Measurements from ENCODE around the gene ZFYVE27. TPM values are rescaled to one million over a fixed set of nuclear protein-coding genes. Genes with fewer than 3 reads are reported as not detected.
A peak's percentile ranks its signal among the peaks of the same experiment; 100 is the strongest.

Gene ZFYVE27
- total RNA-seq, 1 donor from 2014 or later, result 29.4 TPM

GRCh38 chr10:97719602-97720001 is 17.3 kb upstream of the ZFYVE27 start:
- no peak for ATAC-seq
- intact Hi-C loops (cut with DNase I), result no loop called here

GRCh38 chr10:97721871-97722780 is 14.8 kb upstream of the ZFYVE27 start:
- intact Hi-C loops (cut with DNase I), result no loop called here
- Histone ChIP-seq H3K27me3 (no peaks in the 10 kb centered on the region), H3K9me3 (no peaks in the 10 kb centered on the region), H3K36me3 (peaks cover 9% of the 10 kb centered on the region), H3K4me3 (no peak overlapping the region), H3K27ac (no peak overlapping the region), H3K4me1 (peaks cover 25% of the 10 kb centered on the region)
- ATAC-seq (no peak), DNase-seq (no peak)
- TF ChIP-seq CTCF (IDR thresholded peaks at IDR 0.05), result no peak

More at GRCh38 chr10:97719602-97720001, 17.3 kb upstream of the ZFYVE27 start:
- Histone ChIP-seq H3K9me3 (no peaks in the 10 kb centered on the region), H3K27me3 (no peaks in the 10 kb centered on the region), H3K27ac (no peak overlapping the region), H3K36me3 (peaks cover 14% of the 10 kb centered on the region), H3K4me1 (peaks cover 41% of the 10 kb centered on the region), H3K4me3 (no peak overlapping the region)
- no peak for TF ChIP-seq CTCF (IDR thresholded peaks at IDR 0.05)
- DNase-seq, result no peak

GRCh38 chr10:97723001-97723400 is 13.9 kb upstream of the ZFYVE27 start:
- ATAC-seq (no peak), DNase-seq (no peak)
- no peak for TF ChIP-seq CTCF (IDR thresholded peaks at IDR 0.05)
- no peak overlapping the region for H3K4me3 ChIP-seq
- peaks cover 21% of the 10 kb centered on the region for H3K4me1 ChIP-seq
- H3K27ac ChIP-seq, result no peak overlapping the region
- intact Hi-C loops (cut with DNase I), result no loop called here
- H3K27me3 ChIP-seq, result no peaks in the 10 kb centered on the region
- H3K9me3 ChIP-seq, result no peaks in the 10 kb centered on the region
- H3K36me3 ChIP-seq, result peaks cover 2% of the 10 kb centered on the region

GRCh38 chr10:97724341-97724941 is 12.5 kb upstream of the ZFYVE27 start:
- H3K36me3 ChIP-seq, result no peaks in the 10 kb centered on the region
- H3K4me1 ChIP-seq, result peaks cover 6% of the 10 kb centered on the region
- no peak for TF ChIP-seq CTCF (IDR thresholded peaks at IDR 0.05)
- no peak overlapping the region for H3K27ac ChIP-seq
- DNase-seq (no peak), ATAC-seq (peak; percentile 59)
- no peaks in the 10 kb centered on the region for H3K9me3 ChIP-seq
- no peak overlapping the region for H3K4me3 ChIP-seq
- H3K27me3 ChIP-seq, result no peaks in the 10 kb centered on the region
- intact Hi-C loops (cut with DNase I), result no loop called here

GRCh38 chr10:97726636-97727178 is 10.2 kb upstream of the ZFYVE27 start:
- TF ChIP-seq CTCF (IDR thresholded peaks at IDR 0.05), result no peak
- Histone ChIP-seq H3K4me1 (peaks cover 5% of the 10 kb centered on the region), H3K27ac (peak overlapping the region; percentile 24), H3K4me3 (no peak overlapping the region), H3K27me3 (no peaks in the 10 kb centered on the region), H3K9me3 (no peaks in the 10 kb centered on the region), H3K36me3 (no peaks in the 10 kb centered on the region)
- peak; percentile 72 for ATAC-seq
- intact Hi-C loops (cut with DNase I), result no loop called here
- DNase-seq, result no peak

Measured in upper lobe of right lung (tissue), 1 donor.